Mucosa of rectum (tissue), 2 donors: ENCODE results near the gene GGCX.

ENCODE experiments used
- H3K27ac ChIP-seq, 2 donors: one replicate each; pipeline ENCODE4 v1.7.0; 2013; ENCODE audit warnings: inconsistent platforms in 2 of 2, low read depth in 2 of 2, low read length in 2 of 2
- H3K27me3 ChIP-seq, 2 donors: one replicate each; pipeline ENCODE4 v1.7.0; 2013; ENCODE audit warnings: low read length in 2 of 2; ENCODE audit not compliant: control insufficient read depth in 2 of 2, insufficient read depth in 2 of 2
- H3K36me3 ChIP-seq, 2 donors: one replicate each; pipeline ENCODE4 v1.7.0; 2013; ENCODE audit warnings: low read length in 2 of 2; ENCODE audit not compliant: control insufficient read depth in 2 of 2, insufficient read depth in 2 of 2
- H3K4me1 ChIP-seq, 2 donors: one replicate each; pipeline ENCODE4 v1.7.0; 2013; ENCODE audit warnings: low read length in 2 of 2, mild to moderate bottlenecking in 1 of 2; ENCODE audit not compliant: control insufficient read depth in 2 of 2, insufficient read depth in 2 of 2
- H3K4me3 ChIP-seq, 2 donors: one replicate each; pipeline ENCODE4 v1.7.0; 2013; ENCODE audit warnings: low read length in 2 of 2
- H3K9ac ChIP-seq, 2 donors: one replicate each; pipeline ENCODE4 v1.7.0; 2013; ENCODE audit warnings: low read length in 2 of 2, low read depth in 1 of 2, mild to moderate bottlenecking in 1 of 2
- H3K9me3 ChIP-seq, 2 donors: one replicate each; pipeline ENCODE4 v1.7.0; 2013; ENCODE audit warnings: low read length in 2 of 2; ENCODE audit not compliant: control insufficient read depth in 2 of 2
- donor health status: healthy.
- donor health status: Normal muscosa, but diverticular disease.

GGCX gene

GRCh38 chr2:85584354-85584856, 23.1 kb upstream of the GGCX start, which contains the start of gene VAMP5:
Gene VAMP5, plus strand, starts transcription at chr2:85584431. Its CDS starts 60 bp downstream, at chr2:85584491.
- Histone ChIP-seq H3K27ac (peak within 1 kb of the TSS; percentile 79 to 84), H3K9me3 (no peaks in the 10 kb centered on the region), H3K4me1 (peaks cover 25% of the 10 kb centered on the region in 2 donors), H3K27me3 (no peaks in the 10 kb centered on the region), H3K36me3 (peaks cover 19 to 21% of the 10 kb centered on the region in 2 donors), H3K9ac (peak within 1 kb of the TSS; percentile 42 to 55), H3K4me3 (peak within 1 kb of the TSS; percentile 67)

- Histone ChIP-seq H3K9me3 (no peaks in the 10 kb centered on the region), H3K27ac (peak overlapping the region; percentile 79 to 84), H3K4me1 (peaks cover 30 to 31% of the 10 kb centered on the region in 2 donors), H3K9ac (peak overlapping the region; percentile 35 to 55), H3K4me3 (peak overlapping the region; percentile 67), H3K27me3 (no peaks in the 10 kb centered on the region), H3K36me3 (peaks cover 19 to 21% of the 10 kb centered on the region in 2 donors)
These were observed 22.5 kb upstream of the GGCX start for GRCh38 chr2:85583667-85584353.

GRCh38 chr2:85582492-85582891, 21.2 kb upstream of the GGCX start:
- Histone ChIP-seq H3K27me3 (no peaks in the 10 kb centered on the region), H3K27ac (no peak overlapping the region), H3K9ac (no peak overlapping the region)

DNA sequence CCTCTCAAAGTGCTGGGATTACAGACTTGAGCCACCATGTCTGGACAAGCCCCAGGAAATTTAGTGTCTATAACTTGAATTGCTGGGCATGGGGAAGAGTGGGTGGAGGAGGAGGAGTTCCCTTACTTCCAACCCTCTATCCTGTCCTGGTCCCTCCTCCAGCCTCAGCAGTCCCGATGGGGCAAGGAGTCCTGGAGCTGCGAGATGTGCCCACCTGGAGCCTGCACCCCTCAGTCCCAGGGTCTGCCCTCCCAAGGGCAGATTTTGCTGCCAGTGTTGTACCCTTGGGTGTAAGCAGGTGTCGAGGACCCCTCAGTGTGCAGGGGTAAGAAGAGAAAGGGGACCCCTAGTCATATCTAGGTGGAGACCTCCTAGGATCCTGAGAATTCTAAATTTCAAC, 18.9 kb upstream of the GGCX start:
- Histone ChIP-seq H3K4me3 (no peak overlapping the region), H3K27me3 (no peaks in the 10 kb centered on the region), H3K27ac (no peak overlapping the region), H3K9ac (no peak overlapping the region), H3K4me1 (peaks cover 30 to 37% of the 10 kb centered on the region in 2 donors), H3K9me3 (no peaks in the 10 kb centered on the region), H3K36me3 (peaks cover 19 to 21% of the 10 kb centered on the region in 2 donors)

More at GRCh38 chr2:85582492-85582891, 21.2 kb upstream of the GGCX start:
- H3K36me3 ChIP-seq, result peaks cover 19 to 21% of the 10 kb centered on the region in 2 donors
- no peaks in the 10 kb centered on the region for H3K9me3 ChIP-seq
- H3K4me3 ChIP-seq, result no peak overlapping the region
- H3K4me1 ChIP-seq, result peaks cover 36 to 37% of the 10 kb centered on the region in 2 donors

- Histone ChIP-seq H3K36me3 (peaks cover 19 to 21% of the 10 kb centered on the region in 2 donors), H3K4me3 (peak overlapping the region in 1 of 2 donors; percentile 92), H3K4me1 (peaks cover 22 to 29% of the 10 kb centered on the region in 2 donors), H3K9me3 (no peaks in the 10 kb centered on the region), H3K27ac (peak overlapping the region; percentile 91 to 93), H3K9ac (peak overlapping the region in 1 of 2 donors; percentile 32), H3K27me3 (no peaks in the 10 kb centered on the region)
These were observed 18.1 kb upstream of the GGCX start for GRCh38 chr2:85579266-85579935.

DNA sequence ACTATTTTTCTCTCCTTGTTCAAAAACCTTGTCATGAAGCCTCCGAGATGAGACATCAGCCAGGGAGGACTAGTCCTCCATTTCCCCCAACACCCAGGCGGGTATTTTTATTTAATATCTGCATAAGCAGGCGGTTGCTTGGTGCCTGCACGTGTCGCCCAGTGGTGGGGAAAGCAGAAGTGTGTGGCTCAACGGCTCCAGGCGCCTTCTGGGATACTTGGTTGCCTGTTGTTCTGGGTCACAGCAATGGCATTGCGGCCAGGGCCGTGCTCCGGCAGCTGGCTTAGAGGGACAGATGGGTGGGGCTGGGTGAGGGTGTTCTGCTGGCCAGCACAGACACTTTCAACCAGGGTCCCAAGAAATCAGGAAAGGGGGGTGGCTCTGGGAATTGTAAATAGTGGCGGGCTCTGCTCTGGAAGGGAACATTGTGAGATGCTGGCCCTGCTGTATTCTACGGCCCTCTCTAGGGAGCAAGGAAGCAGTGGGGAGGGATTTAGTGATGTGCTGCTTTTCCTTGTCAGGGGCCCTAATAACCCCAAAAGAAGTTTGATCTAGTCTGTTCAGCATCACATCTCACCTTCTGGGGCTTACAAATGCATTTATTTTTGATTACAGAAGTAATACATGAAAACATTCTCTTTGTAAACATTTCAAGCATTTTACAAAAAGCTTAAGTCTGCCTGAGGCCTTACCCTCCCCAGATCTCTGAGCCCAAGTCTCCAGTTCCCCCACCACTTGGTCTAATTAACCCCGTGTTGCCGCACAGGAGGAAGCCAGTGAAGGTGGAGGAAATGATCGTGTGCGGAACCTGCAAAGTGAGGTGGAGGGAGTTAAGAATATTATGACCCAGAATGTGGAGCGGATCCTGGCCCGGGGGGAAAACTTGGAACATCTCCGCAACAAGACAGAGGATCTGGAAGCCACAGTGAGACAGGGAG, 17.2 kb upstream of the GGCX start:
- Histone ChIP-seq H3K27ac (peak overlapping the region; percentile 91 to 93), H3K9ac (peak overlapping the region; percentile 89 to 92), H3K36me3 (peaks cover 16 to 19% of the 10 kb centered on the region in 2 donors), H3K4me3 (peak overlapping the region; percentile 92 to 94), H3K9me3 (no peaks in the 10 kb centered on the region), H3K27me3 (no peaks in the 10 kb centered on the region), H3K4me1 (peaks cover 16 to 22% of the 10 kb centered on the region in 2 donors)

- Histone ChIP-seq H3K27me3 (no peaks in the 10 kb centered on the region), H3K4me1 (peaks cover 16 to 21% of the 10 kb centered on the region in 2 donors), H3K4me3 (peak within 1 kb of the TSS; percentile 92 to 94), H3K9me3 (no peaks in the 10 kb centered on the region), H3K36me3 (peaks cover 16 to 19% of the 10 kb centered on the region in 2 donors), H3K27ac (peak within 1 kb of the TSS; percentile 91 to 93), H3K9ac (peak within 1 kb of the TSS; percentile 89 to 92)
These were observed 16.3 kb upstream of the GGCX start, which contains the start of gene VAMP8 for GRCh38 chr2:85577386-85578242. Gene VAMP8, plus strand, starts transcription at chr2:85577586. Its CDS starts 61 bp downstream, at chr2:85577647.

GRCh38 chr2:85577063-85577385, 15.7 kb upstream of the GGCX start:
- Histone ChIP-seq H3K27me3 (no peaks in the 10 kb centered on the region), H3K4me3 (peak overlapping the region; percentile 92 to 94), H3K9me3 (no peaks in the 10 kb centered on the region), H3K27ac (peak overlapping the region; percentile 91 to 93), H3K4me1 (peaks cover 16 to 21% of the 10 kb centered on the region in 2 donors), H3K9ac (peak overlapping the region; percentile 89 to 92), H3K36me3 (peaks cover 11 to 13% of the 10 kb centered on the region in 2 donors)

GRCh38 chr2:85575739-85576138, 14.4 kb upstream of the GGCX start:
- Histone ChIP-seq H3K9me3 (no peaks in the 10 kb centered on the region), H3K4me1 (peaks cover 16 to 21% of the 10 kb centered on the region in 2 donors), H3K9ac (no peak overlapping the region), H3K4me3 (no peak overlapping the region), H3K36me3 (peaks cover 4 to 7% of the 10 kb centered on the region in 2 donors), H3K27ac (no peak overlapping the region), H3K27me3 (no peaks in the 10 kb centered on the region)
